Lower leg skin (tissue), 3 donors: Measurements from ENCODE around the gene IL3.

ENCODE experiments used
- CTCF ChIP-seq, 3 donors: fragments of 450-650 bp; IDR thresholded peaks; one replicate each; pipeline ENCODE4 v1.5.1; 2016; ENCODE audit warnings: antibody characterized with exemption in 3 of 3, mild to moderate bottlenecking in 3 of 3, moderate library complexity in 2 of 3
- POLR2A ChIP-seq, 2 donors: fragments of 450-650 bp; IDR thresholded peaks; one replicate each; pipeline ENCODE4 v1.6.1; 2016 to 2017; ENCODE audit warnings: antibody characterized with exemption in 2 of 2, mild to moderate bottlenecking in 1 of 2, moderate library complexity in 1 of 2

- TF ChIP-seq POLR2A (IDR thresholded peaks at IDR 0.05) (no peak), CTCF (IDR thresholded peaks at IDR 0.05) (no peak)
These were observed 3.6 kb upstream of the IL3 start for GRCh38 chr5:132056610-132057497.
